HUES6 (cell line): ENCODE data around the gene TNS1.

Experiments used
- H3K27ac ChIP-seq: 2 replicates; pipeline ENCODE4 v1.7.0; 2013; ENCODE audit warnings: low read depth, mild to moderate bottlenecking, low read length, inconsistent platforms
- H3K27me3 ChIP-seq: 2 replicates; pipeline ENCODE4 v1.6.1; 2013; ENCODE audit warnings: low read length; ENCODE audit not compliant: control insufficient read depth, insufficient read depth
- H3K36me3 ChIP-seq: 2 replicates; pipeline ENCODE4 v1.6.1; 2013; ENCODE audit warnings: low read length; ENCODE audit not compliant: control insufficient read depth, insufficient read depth
- H3K4me1 ChIP-seq: 2 replicates; pipeline ENCODE4 v1.6.1; 2013; ENCODE audit warnings: low read length; ENCODE audit not compliant: control insufficient read depth, insufficient read depth
- H3K4me3 ChIP-seq: 2 replicates; pipeline ENCODE4 v1.5.1; 2013; ENCODE audit warnings: low read depth, low read length
- H3K9ac ChIP-seq: one replicate; pipeline ENCODE4 v1.6.1; 2013; ENCODE audit warnings: mild to moderate bottlenecking, low read length
- H3K9me3 ChIP-seq: 2 replicates; pipeline ENCODE4 v1.6.1; 2013; ENCODE audit warnings: low read depth, low read length; ENCODE audit not compliant: control insufficient read depth, insufficient read depth

Gene TNS1

DNA sequence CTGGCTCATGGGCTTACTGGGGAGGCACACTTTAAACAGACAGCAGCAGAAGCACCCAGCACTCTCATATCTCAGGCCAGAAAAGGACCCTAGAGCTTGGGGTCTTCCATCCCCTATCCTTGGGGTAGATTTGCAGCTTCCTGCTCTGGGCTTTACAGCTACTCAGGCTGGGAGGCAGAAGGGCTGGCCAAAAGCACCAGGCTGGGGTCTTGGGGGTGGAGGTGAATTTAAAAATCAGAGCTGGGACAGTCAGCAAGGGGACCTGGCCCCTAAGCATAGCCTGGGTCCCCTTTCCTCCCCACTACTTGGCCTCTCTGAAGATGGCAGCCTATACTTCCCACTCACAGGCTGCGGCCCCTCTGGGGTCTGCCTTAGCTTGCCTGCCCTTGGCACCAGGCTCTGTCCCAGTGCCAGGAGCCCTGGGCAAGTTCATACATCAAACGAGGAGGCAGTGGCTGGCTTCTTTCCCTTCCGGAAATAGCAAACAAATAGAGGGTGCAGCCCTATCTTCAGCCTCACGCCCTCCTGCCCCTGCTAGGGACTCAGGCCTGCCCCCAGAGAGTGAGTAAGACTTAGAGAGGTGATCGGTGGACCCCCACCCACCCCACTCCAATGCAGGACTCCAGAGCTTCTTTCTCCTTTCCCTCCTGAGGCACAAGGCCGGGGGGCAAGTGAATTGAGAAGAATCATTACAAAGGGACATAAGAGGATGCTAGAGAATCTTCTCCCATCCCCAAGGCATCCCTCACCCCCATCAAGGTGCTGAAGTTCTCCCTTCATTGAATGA, 26.0 kb upstream of the TNS1 start:
- Histone ChIP-seq H3K36me3 (no peaks in the 10 kb centered on the region), H3K9me3 (no peaks in the 10 kb centered on the region), H3K4me1 (peaks cover 16% of the 10 kb centered on the region), H3K27me3 (peaks cover 28% of the 10 kb centered on the region), H3K9ac (no peak overlapping the region), H3K27ac (no peak overlapping the region), H3K4me3 (no peak overlapping the region)

DNA sequence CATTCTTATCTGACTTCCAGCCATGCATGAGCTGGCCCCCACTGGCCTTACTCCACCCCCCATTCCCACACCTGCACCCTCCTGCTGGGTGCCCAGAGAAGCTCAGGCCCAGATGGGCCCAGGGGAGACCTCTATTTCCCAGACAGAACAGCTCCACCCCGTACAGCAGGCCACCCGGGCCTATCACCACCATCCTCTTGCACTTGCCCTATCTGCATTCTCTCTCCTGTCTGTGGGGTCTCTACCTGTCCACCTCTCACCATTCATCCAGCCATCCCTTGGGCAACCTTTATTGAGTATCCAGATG, 25.3 kb upstream of the TNS1 start:
- Histone ChIP-seq H3K4me3 (no peak overlapping the region), H3K9ac (no peak overlapping the region), H3K27ac (no peak overlapping the region), H3K9me3 (no peaks in the 10 kb centered on the region), H3K27me3 (peaks cover 22% of the 10 kb centered on the region), H3K4me1 (peaks cover 16% of the 10 kb centered on the region), H3K36me3 (no peaks in the 10 kb centered on the region)

DNA sequence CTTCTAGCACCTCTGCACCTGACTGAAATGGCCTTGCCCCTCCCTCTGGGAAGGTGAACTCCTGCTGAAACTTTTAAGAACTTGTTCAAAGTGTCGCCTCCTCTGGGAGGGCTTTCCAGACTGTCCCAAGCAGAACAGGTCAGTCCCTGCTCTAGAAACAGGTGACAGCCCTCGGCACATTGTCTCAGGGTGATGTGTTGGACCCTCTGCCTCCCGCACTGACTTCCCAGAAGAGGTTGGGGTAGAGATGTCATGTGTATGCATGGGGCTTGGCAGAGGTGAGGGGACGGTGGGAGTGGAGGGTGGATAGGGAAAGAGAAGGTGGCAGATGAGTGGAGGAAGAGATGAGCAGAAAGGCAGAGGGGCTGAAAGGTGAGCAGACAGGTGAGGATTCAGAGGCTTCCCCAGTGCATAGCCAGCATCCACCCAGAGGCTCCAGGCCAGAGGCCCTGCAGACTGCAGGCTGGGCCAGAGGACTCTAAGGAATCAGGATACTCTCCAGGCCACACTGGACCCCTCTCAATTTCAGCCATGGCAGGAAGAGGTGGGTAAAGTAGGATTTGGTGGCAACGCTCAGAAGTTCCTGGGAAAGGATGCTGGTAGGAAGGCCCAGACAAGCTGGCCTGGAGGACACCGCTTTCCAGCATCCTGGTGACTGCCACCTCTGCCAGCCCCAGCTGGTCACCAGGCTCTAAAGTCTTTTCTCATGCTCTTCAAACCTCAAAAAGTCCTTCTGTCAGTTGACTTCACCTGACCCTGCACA, 24.8 kb upstream of the TNS1 start:
- H3K4me3 ChIP-seq, result no peak overlapping the region
- H3K4me1 ChIP-seq, result peaks cover 16% of the 10 kb centered on the region
- no peak overlapping the region for H3K27ac ChIP-seq
- H3K36me3 ChIP-seq, result no peaks in the 10 kb centered on the region
- peaks cover 16% of the 10 kb centered on the region for H3K27me3 ChIP-seq
- no peaks in the 10 kb centered on the region for H3K9me3 ChIP-seq
- no peak overlapping the region for H3K9ac ChIP-seq

DNA sequence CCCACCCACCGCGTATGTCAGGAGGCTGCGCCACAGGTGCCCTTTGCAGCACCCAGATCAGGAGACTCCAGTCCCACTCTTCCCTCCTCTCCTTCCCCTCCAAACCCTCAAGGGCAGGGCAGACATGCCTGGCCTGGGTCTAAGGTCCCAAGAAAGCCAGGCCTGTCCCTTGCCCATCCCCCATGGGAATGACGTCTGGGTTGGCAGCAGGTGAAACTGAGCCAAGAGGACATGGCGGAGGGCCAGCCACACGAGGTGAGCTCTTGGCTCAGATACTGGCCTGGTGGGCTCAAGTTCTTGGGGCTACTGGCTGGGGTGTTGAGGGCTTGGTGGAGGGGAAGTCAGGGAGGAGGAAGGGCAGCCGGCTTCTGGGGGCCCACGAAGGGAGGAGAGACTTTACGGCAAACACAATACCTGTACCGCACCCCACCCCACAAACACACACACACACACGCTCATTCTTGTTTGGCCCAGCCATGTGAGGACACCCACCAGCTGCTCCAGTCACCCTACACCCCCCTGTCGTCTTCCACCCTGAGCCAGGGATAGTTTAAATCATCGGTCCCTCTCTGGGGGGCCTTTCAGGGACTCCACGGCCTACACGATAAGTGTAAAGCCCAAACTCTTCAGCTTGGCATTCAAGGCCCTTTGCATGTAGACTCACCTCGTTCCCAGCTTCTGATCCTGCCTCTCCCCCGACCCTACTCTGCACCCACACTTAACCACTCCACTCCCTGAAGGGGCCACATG, 24.1 kb upstream of the TNS1 start:
- H3K4me3 ChIP-seq, result no peak overlapping the region
- no peaks in the 10 kb centered on the region for H3K36me3 ChIP-seq
- no peak overlapping the region for H3K9ac ChIP-seq
- peaks cover 17% of the 10 kb centered on the region for H3K4me1 ChIP-seq
- H3K27ac ChIP-seq, result no peak overlapping the region
- H3K9me3 ChIP-seq, result no peaks in the 10 kb centered on the region
- peaks cover 9% of the 10 kb centered on the region; the same call in 1 of the 2 replicates for H3K27me3 ChIP-seq

DNA sequence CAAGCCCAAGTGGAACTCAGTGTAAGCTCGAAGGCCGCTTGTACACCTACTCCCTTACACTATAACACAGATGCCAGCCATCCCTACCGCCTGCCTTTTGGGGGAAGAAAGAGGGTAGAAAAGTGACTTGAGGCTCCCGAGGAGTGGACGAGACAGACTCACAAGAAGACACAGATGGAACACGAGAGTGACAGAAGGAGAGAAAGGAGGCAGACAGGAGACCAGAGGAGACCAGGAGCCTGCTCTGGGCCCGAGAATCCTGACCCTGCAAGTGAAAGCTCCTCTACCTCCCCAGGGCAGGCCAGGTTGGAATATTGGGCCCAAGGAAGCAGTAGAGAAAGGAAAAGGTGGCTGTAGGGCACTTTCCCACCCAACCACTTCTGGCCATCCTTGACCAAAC, 23.4 kb upstream of the TNS1 start:
- Histone ChIP-seq H3K4me3 (no peak overlapping the region), H3K9me3 (no peaks in the 10 kb centered on the region), H3K4me1 (peaks cover 20% of the 10 kb centered on the region), H3K9ac (no peak overlapping the region), H3K27ac (no peak overlapping the region), H3K27me3 (0 out of 2 replicates have a peak, but pooled peaks cover 6% of the 10 kb centered on the region), H3K36me3 (no peaks in the 10 kb centered on the region)

DNA sequence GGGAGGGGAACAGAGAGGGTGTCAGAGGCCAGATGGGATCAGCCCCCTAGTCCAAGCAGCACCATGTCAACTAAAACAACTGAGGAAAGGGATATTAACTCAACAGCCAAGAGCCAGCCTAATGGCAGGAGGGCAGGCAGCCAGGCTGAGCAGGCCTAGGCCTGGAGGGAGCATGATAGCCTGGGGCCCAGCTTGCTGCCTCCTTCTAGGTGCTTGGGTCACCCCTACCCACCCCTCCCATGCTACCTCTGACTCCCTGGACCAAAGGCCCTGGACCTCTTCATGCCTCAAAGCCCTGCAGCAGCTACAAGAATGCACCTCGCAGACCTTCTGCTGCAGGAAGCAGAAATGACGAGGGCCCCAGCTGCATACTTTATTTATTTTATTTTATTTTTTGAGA, 22.1 kb upstream of the TNS1 start:
- H3K4me3 ChIP-seq, result no peak overlapping the region
- no peak overlapping the region for H3K9ac ChIP-seq
- H3K36me3 ChIP-seq, result no peaks in the 10 kb centered on the region
- peaks cover 23% of the 10 kb centered on the region for H3K4me1 ChIP-seq
- 0 out of 2 replicates have a peak, but pooled peaks cover 6% of the 10 kb centered on the region for H3K27me3 ChIP-seq
- H3K27ac ChIP-seq, result no peak overlapping the region
- H3K9me3 ChIP-seq, result no peaks in the 10 kb centered on the region

DNA sequence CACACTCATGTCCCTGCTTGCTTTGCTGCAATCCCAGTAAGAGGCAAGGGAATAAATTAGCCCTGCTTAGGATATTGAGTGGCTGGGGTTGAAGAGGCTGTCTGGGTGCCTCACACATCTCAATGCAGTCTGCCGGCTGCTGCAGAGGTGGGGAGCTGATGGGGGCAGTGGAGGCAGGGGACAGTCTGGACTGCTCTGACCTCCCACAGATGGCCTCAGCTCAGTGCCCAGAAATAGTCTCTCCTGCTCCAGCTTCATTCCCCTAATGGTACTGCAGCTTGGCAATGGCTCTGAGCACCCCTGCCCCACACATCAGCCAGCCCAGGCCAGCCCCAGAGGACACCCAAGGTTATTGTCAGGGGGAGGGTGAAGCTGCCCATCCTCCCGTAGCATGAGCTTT, 21.5 kb upstream of the TNS1 start:
- Histone ChIP-seq H3K9me3 (no peaks in the 10 kb centered on the region), H3K9ac (no peak overlapping the region), H3K27me3 (0 out of 2 replicates have a peak, but pooled peaks cover under 1% of the 10 kb centered on the region), H3K27ac (no peak overlapping the region), H3K4me3 (no peak overlapping the region), H3K4me1 (peaks cover 26% of the 10 kb centered on the region), H3K36me3 (no peaks in the 10 kb centered on the region)

DNA sequence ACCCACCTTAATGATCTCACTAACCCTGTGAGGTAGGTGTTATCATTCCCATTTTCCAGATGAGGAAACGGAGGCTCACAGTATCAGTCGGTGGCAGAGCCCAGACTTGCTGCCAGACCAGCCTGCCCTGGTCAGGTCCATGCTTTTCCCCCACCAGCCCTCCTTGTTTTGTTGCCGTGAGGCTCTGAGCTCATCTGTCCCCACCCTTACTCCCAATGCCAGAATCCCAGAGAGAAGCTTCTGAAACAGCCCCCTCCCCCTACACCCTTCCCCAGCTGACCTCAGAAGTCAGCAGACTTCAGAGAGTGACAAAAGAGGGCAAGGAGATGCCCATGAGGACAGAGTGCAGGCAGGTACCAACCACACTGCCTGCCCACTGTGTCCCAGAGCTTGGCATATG, 20.8 kb upstream of the TNS1 start:
- Histone ChIP-seq H3K27me3 (no peaks in the 10 kb centered on the region), H3K9ac (no peak overlapping the region), H3K9me3 (no peaks in the 10 kb centered on the region), H3K36me3 (no peaks in the 10 kb centered on the region), H3K4me3 (no peak overlapping the region), H3K27ac (no peak overlapping the region), H3K4me1 (peaks cover 30% of the 10 kb centered on the region)

DNA sequence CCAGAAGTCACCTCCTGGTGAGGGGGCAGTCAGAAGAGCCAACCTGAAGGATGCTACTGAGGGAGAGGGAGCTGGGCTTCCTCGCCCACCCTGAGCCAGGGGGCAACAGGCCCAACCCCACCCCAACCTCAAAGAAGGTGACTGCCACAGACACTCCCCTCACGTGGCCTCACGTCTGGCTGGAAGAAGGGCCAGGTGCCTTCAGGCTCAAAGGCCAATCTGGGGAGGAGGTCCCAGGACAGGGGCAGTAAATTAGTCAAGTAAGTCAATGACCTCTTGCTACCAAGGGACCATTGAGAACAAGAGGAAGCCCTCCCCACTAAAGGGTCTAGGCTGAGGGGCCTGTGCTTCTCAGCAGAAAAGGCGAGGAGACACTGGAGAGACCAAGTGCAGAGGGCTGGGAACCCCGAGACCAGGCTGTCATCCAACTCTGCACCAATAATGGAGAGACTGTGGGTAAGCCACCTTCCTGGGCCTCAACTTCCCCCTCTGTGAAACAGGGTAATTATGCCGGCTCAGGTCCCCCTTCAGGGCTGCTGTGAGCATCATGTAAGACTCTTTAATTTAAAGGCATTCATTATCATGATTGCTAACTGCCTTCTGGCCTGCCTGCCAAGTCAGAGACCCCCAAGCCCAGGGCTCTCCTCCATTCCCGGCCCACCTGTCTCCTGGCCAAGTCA, 20.2 kb upstream of the TNS1 start:
- H3K27ac ChIP-seq, result no peak overlapping the region
- H3K36me3 ChIP-seq, result no peaks in the 10 kb centered on the region
- no peaks in the 10 kb centered on the region for H3K9me3 ChIP-seq
- H3K27me3 ChIP-seq, result no peaks in the 10 kb centered on the region
- H3K9ac ChIP-seq, result no peak overlapping the region
- no peak overlapping the region for H3K4me3 ChIP-seq
- peaks cover 30% of the 10 kb centered on the region for H3K4me1 ChIP-seq

DNA sequence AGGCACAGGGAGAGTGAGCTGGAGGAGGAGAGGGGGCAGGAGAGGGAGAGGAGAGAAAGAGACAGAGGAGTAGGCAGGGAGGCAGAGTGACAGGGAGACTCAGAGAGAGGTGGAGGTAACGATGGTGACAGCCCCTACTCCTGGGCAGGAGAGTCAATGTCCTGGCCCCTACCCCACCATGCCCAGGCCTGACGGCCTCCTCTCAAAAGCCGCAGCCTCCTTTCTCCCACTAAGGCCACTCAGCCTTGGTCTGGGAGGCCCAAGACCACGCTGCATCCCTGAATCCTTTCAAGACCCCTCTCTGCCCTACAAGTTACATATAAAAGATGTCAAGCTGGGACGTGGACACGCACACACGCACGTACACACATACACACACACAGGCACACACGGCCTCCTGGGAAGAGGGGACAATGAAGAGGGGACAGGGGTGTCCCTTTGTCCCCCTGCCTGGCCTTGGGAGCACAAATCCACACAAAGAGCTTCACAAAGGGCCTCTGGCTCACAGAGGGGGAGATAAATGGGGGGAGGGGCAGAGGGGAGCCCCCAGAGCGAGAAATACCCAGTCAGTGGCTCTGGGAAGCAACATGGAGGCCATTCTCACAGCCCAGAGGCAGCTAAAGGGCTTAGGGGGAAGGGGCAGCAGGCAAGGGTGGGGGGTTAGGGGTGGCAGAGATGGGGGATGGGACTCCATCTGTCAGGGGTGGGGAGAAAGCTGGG, 19.5 kb upstream of the TNS1 start:
- Histone ChIP-seq H3K27ac (no peak overlapping the region), H3K4me1 (peaks cover 30% of the 10 kb centered on the region), H3K27me3 (no peaks in the 10 kb centered on the region), H3K9me3 (no peaks in the 10 kb centered on the region), H3K4me3 (no peak overlapping the region), H3K9ac (no peak overlapping the region), H3K36me3 (no peaks in the 10 kb centered on the region)
